ENCODE results near the gene PTGDR2. TPM values are rescaled to one million over a fixed set of nuclear protein-coding genes. Genes with fewer than 3 reads are reported as not detected.

Gene PTGDR2
- total and polyA plus RNA-seq, 4 donors, result 0.08 to 7.1 (median 0.32) TPM

DNA sequence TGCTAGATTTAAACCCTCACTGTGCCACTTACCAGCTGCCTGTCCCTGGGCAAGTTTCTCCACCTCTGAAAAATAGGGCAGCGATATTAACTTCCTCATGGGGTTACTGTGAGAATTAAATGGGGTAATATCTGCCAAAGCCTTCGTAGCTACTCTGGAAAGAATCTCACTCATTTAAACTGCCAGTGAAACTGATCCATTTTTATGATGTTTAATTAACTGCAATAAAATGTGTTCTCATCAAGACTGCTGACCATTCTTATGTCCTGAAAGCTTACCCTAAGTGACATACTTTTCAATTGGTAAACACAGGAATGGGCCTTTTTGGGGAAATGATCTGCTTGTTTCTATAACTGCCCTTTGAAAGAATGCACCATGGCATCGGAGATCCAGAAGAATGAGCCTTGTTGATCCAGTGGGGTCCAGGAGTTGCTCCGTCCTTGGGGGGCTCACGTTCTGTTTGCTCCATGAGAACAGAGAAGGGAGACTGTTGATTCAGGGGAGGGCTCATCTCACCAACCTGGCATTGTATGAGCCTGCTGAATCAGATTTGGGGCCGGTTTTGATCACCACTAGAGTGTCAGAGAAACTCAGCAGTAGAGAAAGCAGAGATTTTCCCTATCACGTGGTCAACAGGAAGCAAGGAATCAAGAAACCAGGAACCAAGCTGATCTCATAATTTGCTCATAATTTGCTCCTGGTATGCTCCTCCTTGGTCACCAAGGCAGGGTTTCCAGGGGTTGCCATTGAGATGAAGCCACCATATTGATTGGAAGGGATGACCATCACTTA lies 20.8 kb downstream of the PTGDR2 start:
- DNase-seq (ENCODE audit: low spot score), result no peak
- WGBS, result 57% methylated on average over 7 of the region's 7 CpGs
- no peaks in the 10 kb centered on the region for H3K4me1 ChIP-seq (ENCODE audit: control insufficient read depth in 4 of 4, insufficient read depth in 4 of 4, low read length in 3 of 4)
- H3K4me3 ChIP-seq (ENCODE audit: low read depth in 1 of 3, low read length in 3 of 3), result no peak overlapping the region
- TF ChIP-seq RAD21 (IDR thresholded peaks at IDR 0.05) (no peak), FOXA2 (IDR thresholded peaks at IDR 0.05) (no peak), ATF3 (IDR thresholded peaks at IDR 0.05) (no peak), CTCF (IDR thresholded peaks at IDR 0.05; ENCODE audit: low read depth, low read length, missing input control) (no peak), GABPA (IDR thresholded peaks at IDR 0.05 in 1 of 2, conservative IDR thresholded peaks at IDR 0.05 in 1 of 2) (no peak)
- H3K9ac ChIP-seq (ENCODE audit: low read depth in 1 of 2, low read length in 2 of 2), result no peak overlapping the region
- H3K27ac ChIP-seq (ENCODE audit: low read depth in 1 of 2, low read length in 2 of 2), result no peak overlapping the region
- H3K27me3 ChIP-seq (ENCODE audit: control insufficient read depth in 4 of 4, insufficient read depth in 4 of 4, low read length in 3 of 4), result no peaks in the 10 kb centered on the region
- H3K36me3 ChIP-seq (ENCODE audit: control insufficient read depth in 4 of 4, insufficient read depth in 3 of 4, low read depth in 1 of 4, low read length in 3 of 4), result no peaks in the 10 kb centered on the region
- no peaks in the 10 kb centered on the region for H3K9me3 ChIP-seq (ENCODE audit: control insufficient read depth in 4 of 4, low read length in 3 of 4)

DNA sequence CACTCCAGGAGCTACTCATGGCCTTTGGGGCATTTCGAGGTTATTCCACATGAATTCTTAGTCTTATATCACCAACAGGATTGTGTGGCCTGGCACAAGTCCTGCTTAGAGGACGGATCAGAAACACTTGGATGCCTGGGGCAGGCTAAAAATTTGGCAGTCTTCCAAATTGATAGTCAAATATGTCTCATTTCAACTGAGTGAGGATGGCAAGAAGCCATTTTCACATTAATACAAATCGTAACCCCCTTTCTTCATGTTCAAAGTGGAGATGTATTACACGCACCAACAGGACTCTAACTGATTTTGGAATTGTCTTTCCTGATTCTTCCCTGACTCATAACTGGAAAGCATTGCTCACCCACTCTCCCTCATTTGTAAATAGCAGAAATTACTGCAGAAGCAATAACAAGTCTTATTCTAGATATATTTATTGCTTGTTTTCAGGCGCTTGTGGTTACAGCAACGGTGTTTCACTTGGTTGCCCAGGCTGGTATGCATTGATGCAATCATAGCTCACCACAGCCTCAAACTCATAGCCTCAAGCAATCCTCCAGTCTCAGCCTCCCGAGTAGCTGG lies 24.2 kb downstream of the PTGDR2 start:
- Histone ChIP-seq H3K27me3 (ENCODE audit: control insufficient read depth in 4 of 4, insufficient read depth in 4 of 4, low read length in 3 of 4) (no peaks in the 10 kb centered on the region), H3K27ac (ENCODE audit: low read depth in 1 of 2, low read length in 2 of 2) (no peak overlapping the region), H3K4me1 (ENCODE audit: control insufficient read depth in 4 of 4, insufficient read depth in 4 of 4, low read length in 3 of 4) (no peaks in the 10 kb centered on the region), H3K9ac (ENCODE audit: low read depth in 1 of 2, low read length in 2 of 2) (no peak overlapping the region), H3K36me3 (ENCODE audit: control insufficient read depth in 4 of 4, insufficient read depth in 3 of 4, low read depth in 1 of 4, low read length in 3 of 4) (no peaks in the 10 kb centered on the region), H3K4me3 (ENCODE audit: low read depth in 1 of 3, low read length in 3 of 3) (no peak overlapping the region), H3K9me3 (ENCODE audit: control insufficient read depth in 4 of 4, low read length in 3 of 4) (no peaks in the 10 kb centered on the region)
- TF ChIP-seq, protein P1, sequence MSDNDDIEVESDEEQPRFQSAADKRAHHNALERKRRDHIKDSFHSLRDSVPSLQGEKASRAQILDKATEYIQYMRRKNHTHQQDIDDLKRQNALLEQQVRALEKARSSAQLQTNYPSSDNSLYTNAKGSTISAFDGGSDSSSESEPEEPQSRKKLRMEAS (IDR thresholded peaks at IDR 0.05), result no peak
- TF ChIP-seq RXRA (IDR thresholded peaks at IDR 0.05) (no peak), JUND (IDR thresholded peaks at IDR 0.05) (no peak), REST (IDR thresholded peaks at IDR 0.05) (no peak), TAF1 (conservative IDR thresholded peaks at IDR 0.05) (no peak)
- 57% methylated on average over 7 of the region's 7 CpGs for WGBS
- no peak for DNase-seq (ENCODE audit: low spot score)

GRCh38 chr11:60831143-60831500 lies 24.6 kb downstream of the PTGDR2 start:
- H3K36me3 ChIP-seq (ENCODE audit: control insufficient read depth in 4 of 4, insufficient read depth in 3 of 4, low read depth in 1 of 4, low read length in 3 of 4), result no peaks in the 10 kb centered on the region
- no peaks in the 10 kb centered on the region for H3K4me1 ChIP-seq (ENCODE audit: control insufficient read depth in 4 of 4, insufficient read depth in 4 of 4, low read length in 3 of 4)
- no peak overlapping the region for H3K9ac ChIP-seq (ENCODE audit: low read depth in 1 of 2, low read length in 2 of 2)
- 23% methylated on average over 8 of the region's 8 CpGs for WGBS
- H3K27ac ChIP-seq (ENCODE audit: low read depth in 1 of 2, low read length in 2 of 2), result no peak overlapping the region
- no peaks in the 10 kb centered on the region for H3K27me3 ChIP-seq (ENCODE audit: control insufficient read depth in 4 of 4, insufficient read depth in 4 of 4, low read length in 3 of 4)
- no peak overlapping the region for H3K4me3 ChIP-seq (ENCODE audit: low read depth in 1 of 3, low read length in 3 of 3)
- peak; percentile 84 for DNase-seq (ENCODE audit: low spot score)
- H3K9me3 ChIP-seq (ENCODE audit: control insufficient read depth in 4 of 4, low read length in 3 of 4), result no peaks in the 10 kb centered on the region
- TF ChIP-seq YY1 (IDR thresholded peaks at IDR 0.05), result no peak
- TF ChIP-seq RXRA (IDR thresholded peaks at IDR 0.05), result no peak
- no peak for TF ChIP-seq HNF4G (IDR thresholded peaks at IDR 0.05)
- no peak for TF ChIP-seq REST (IDR thresholded peaks at IDR 0.05)
- TF ChIP-seq RAD21 (IDR thresholded peaks at IDR 0.05), result peak; percentile 99
- TF ChIP-seq CTCF (IDR thresholded peaks at IDR 0.05; ENCODE audit: low read depth, low read length, missing input control), result peak; percentile 87
- TF ChIP-seq FOXA2 (IDR thresholded peaks at IDR 0.05), result no peak

Measured in liver (tissue), 9 donors.